Measurements from ENCODE around the gene CYSTM1.

Gene CYSTM1

DNA sequence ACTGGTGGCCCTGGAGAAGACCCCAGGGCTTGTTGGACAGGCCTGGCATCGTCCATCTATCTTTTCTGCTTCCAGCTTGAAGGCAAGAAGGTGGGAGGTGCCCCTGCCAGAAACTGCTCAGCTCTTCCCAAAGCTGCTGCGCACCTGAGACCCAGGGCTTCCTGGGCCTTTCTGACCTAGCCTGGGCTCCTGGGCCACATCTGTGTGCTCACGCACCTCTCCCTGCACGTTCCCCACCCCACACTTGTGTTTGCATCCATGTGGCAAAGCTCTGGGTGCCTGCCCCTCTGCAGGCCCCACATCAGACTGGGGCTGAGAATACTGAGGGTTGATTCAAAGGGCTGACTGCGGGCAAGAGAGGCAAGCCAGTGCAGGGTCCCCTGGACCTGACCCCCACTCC is 64.5 kb downstream of the CYSTM1 start:
- ChIA-PET POLR2A (interaction anchor here (1.0 to 8.9 kb wide), 3 partner anchors 65 to 119 kb away, joined by 3 to 130 read pairs (median 7); partner anchors contain the start of genes CYSTM1 and HBEGF), CTCF (interaction anchor here (0.6 to 14.6 kb wide), 25 partner anchors 8 to 480 kb away, joined by 3 to 660 read pairs (median 5); partner anchors contain the start of genes HBEGF and SLC4A9)
- no peak for TF ChIP-seq ZNF747 (tag by site-specific recombination; IDR thresholded peaks at IDR 0.05)
- no peak for TF ChIP-seq KLF8 (tag by site-specific recombination; IDR thresholded peaks at IDR 0.05)
- no peak for TF ChIP-seq ZFHX2 (tag by site-specific recombination; conservative IDR thresholded peaks at IDR 0.05)
- no peak for TF ChIP-seq ZNF114 (tag by site-specific recombination; IDR thresholded peaks at IDR 0.05)
- no peak for TF ChIP-seq PRDM4 (tag by site-specific recombination; IDR thresholded peaks at IDR 0.05)
- no peak for TF ChIP-seq ZBTB49 (tag by site-specific recombination; IDR thresholded peaks at IDR 0.05; ENCODE audit: low read depth)
- no peak for TF ChIP-seq ZFP69B (tag by site-specific recombination; IDR thresholded peaks at IDR 0.05)
- H3K4me1 ChIP-seq (ENCODE audit: control insufficient read depth, insufficient read depth, low read length), result peaks cover 14% of the 10 kb centered on the region
- no peak overlapping the region for H3K27ac ChIP-seq (ENCODE audit: extremely low read depth, low read depth, low read length)
- H3K4me3 ChIP-seq (ENCODE audit: low read depth, low read length), result no peak overlapping the region
- H3K36me3 ChIP-seq (ENCODE audit: control insufficient read depth in 2 of 2, insufficient read depth in 1 of 2, low read length in 2 of 2), result peaks cover 0 to 12% of the 10 kb centered on the region in 2 experiments; a peak in 1 of 3 replicates
- no peaks in the 10 kb centered on the region for H3K9me3 ChIP-seq (ENCODE audit: control insufficient read depth, insufficient read depth, low read depth, low read length)

- ChIA-PET POLR2A (interaction anchor here (0.6 to 8.9 kb wide), 4 partner anchors 65 to 118 kb away, joined by 3 to 130 read pairs (median 6); partner anchors contain the start of genes CYSTM1 and HBEGF), CTCF (interaction anchor here (0.5 to 14.6 kb wide), 35 partner anchors 8 to 480 kb away, joined by 3 to 660 read pairs (median 4); partner anchors contain the start of genes HBEGF and SLC4A9)
- Histone ChIP-seq H3K36me3 (ENCODE audit: control insufficient read depth in 2 of 2, insufficient read depth in 1 of 2, low read length in 2 of 2) (peaks cover 0 to 18% of the 10 kb centered on the region in 2 experiments; a peak in 1 of 3 replicates), H3K9me3 (ENCODE audit: control insufficient read depth, insufficient read depth, low read depth, low read length) (no peaks in the 10 kb centered on the region), H3K4me1 (ENCODE audit: control insufficient read depth, insufficient read depth, low read length) (peaks cover 17% of the 10 kb centered on the region), H3K4me3 (ENCODE audit: low read depth, low read length) (no peak overlapping the region), H3K27ac (ENCODE audit: extremely low read depth, low read depth, low read length) (no peak overlapping the region)
- TF ChIP-seq ZNF10 (tag by site-specific recombination; IDR thresholded peaks at IDR 0.05), result no peak
- no peak for TF ChIP-seq ELK4 (IDR thresholded peaks at IDR 0.05; ENCODE audit: borderline replicate concordance, low read depth, low read length)
- TF ChIP-seq, protein P1, sequence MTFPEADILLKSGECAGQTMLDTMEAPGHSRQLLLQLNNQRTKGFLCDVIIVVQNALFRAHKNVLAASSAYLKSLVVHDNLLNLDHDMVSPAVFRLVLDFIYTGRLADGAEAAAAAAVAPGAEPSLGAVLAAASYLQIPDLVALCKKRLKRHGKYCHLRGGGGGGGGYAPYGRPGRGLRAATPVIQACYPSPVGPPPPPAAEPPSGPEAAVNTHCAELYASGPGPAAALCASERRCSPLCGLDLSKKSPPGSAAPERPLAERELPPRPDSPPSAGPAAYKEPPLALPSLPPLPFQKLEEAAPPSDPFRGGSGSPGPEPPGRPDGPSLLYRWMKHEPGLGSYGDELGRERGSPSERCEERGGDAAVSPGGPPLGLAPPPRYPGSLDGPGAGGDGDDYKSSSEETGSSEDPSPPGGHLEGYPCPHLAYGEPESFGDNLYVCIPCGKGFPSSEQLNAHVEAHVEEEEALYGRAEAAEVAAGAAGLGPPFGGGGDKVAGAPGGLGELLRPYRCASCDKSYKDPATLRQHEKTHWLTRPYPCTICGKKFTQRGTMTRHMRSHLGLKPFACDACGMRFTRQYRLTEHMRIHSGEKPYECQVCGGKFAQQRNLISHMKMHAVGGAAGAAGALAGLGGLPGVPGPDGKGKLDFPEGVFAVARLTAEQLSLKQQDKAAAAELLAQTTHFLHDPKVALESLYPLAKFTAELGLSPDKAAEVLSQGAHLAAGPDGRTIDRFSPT (tag by site-specific recombination; IDR thresholded peaks at IDR 0.05), result 0 out of 2 replicates have a peak, but pooled peaks have one; percentile 53
- no peak for TF ChIP-seq IKZF3 (tag by site-specific recombination; IDR thresholded peaks at IDR 0.05)
- TF ChIP-seq ZNF776 (tag by site-specific recombination; IDR thresholded peaks at IDR 0.05; ENCODE audit: borderline replicate concordance), result no peak
- TF ChIP-seq ZNF610 (tag by site-specific recombination; IDR thresholded peaks at IDR 0.05; ENCODE audit: borderline replicate concordance), result no peak
- 0 out of 2 replicates have a peak, but pooled peaks have one; percentile 33 for TF ChIP-seq ZSCAN30 (tag by site-specific recombination; IDR thresholded peaks at IDR 0.05)
- no peak for TF ChIP-seq HOXD13 (CRISPR knock-in tag; IDR thresholded peaks at IDR 0.05; ENCODE audit: borderline replicate concordance)
- TF ChIP-seq ZNF280C (tag by site-specific recombination; IDR thresholded peaks at IDR 0.05), result no peak
- TF ChIP-seq GFI1B (tag by site-specific recombination; IDR thresholded peaks at IDR 0.05), result no peak
- TF ChIP-seq ZNF335 (tag by site-specific recombination; conservative IDR thresholded peaks at IDR 0.05), result 0 out of 2 replicates have a peak, but pooled peaks have one; percentile 27
- TF ChIP-seq ZNF16 (tag by site-specific recombination; IDR thresholded peaks at IDR 0.05; ENCODE audit: low read depth), result no peak
- TF ChIP-seq, protein P2, sequence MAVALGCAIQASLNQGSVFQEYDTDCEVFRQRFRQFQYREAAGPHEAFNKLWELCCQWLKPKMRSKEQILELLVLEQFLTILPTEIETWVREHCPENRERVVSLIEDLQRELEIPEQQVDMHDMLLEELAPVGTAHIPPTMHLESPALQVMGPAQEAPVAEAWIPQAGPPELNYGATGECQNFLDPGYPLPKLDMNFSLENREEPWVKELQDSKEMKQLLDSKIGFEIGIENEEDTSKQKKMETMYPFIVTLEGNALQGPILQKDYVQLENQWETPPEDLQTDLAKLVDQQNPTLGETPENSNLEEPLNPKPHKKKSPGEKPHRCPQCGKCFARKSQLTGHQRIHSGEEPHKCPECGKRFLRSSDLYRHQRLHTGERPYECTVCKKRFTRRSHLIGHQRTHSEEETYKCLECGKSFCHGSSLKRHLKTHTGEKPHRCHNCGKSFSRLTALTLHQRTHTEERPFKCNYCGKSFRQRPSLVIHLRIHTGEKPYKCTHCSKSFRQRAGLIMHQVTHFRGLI (tag by site-specific recombination; IDR thresholded peaks at IDR 0.05), result peak; percentile 52; the same call in 1 of the 2 replicates
Observed at GRCh38 chr5:140239939-140240700, 65.1 kb downstream of the CYSTM1 start.
